PC-3 (cell line): ENCODE measurements around the gene PGAM1. TPM values are rescaled to one million over a fixed set of nuclear protein-coding genes. Genes with fewer than 3 reads are reported as not detected.

Experiments used
- ATAC-seq: fragments of 200-7000 bp; cut with Tn5 transposase; 2 replicates; pipeline ENCODE4 v1.9.1; 2020; ENCODE audit warnings: mild to moderate bottlenecking, moderate library complexity
- BruUV-seq: library from RNA; stranded (reverse); fragments of 400-500 nt; replicated peaks from 2 replicates; lab custom pipeline; 2021; lab: Mats Ljungman, UMichigan
- CTCF ChIA-PET: fragments of 300-600 bp; sonication (Branson Sonifier 250); formaldehyde crosslinking; loops from one replicate; lab custom pipeline; 2022; ENCODE audit warnings: antibody characterized with exemption; lab: Charles Lee
- POLR2A ChIA-PET: fragments of 300-600 bp; sonication (Branson Sonifier 250); formaldehyde crosslinking; loops from one replicate; lab custom pipeline; 2022; ENCODE audit warnings: antibody characterized with exemption; ENCODE audit not compliant: unreplicated experiment; lab: Charles Lee
- DNase-seq: peaks from one replicate; pipeline ENCODE4 v3.0.0-alpha.2; 2015
- H2AFZ ChIP-seq: fragments of 300-600 bp; sonication (generic); 2 replicates; pipeline ENCODE4 v1.6.0; 2016; ENCODE audit warnings: antibody characterized with exemption, low read length
- H3F3A ChIP-seq: fragments of 300-600 bp; sonication (generic); one replicate; pipeline ENCODE4 v1.6.0; 2017; ENCODE audit warnings: antibody characterized with exemption, low read length, control low read depth, mild to moderate bottlenecking; ENCODE audit not compliant: unreplicated experiment
- H3K27ac ChIP-seq: fragments of 300-600 bp; sonication (generic); 2 replicates; pipeline ENCODE4 v1.5.1; 2016; ENCODE audit warnings: mild to moderate bottlenecking, low read length
- H3K27me3 ChIP-seq: fragments of 300-600 bp; sonication (generic); 2 replicates; pipeline ENCODE4 v1.6.1; 2016; ENCODE audit warnings: low read length, mixed read lengths
- H3K36me3 ChIP-seq: fragments of 300-600 bp; sonication (generic); 2 replicates; pipeline ENCODE4 v1.6.1; 2016; ENCODE audit warnings: low read depth, mixed run types, low read length, mixed read lengths
- H3K4me1 ChIP-seq: fragments of 300-600 bp; sonication (generic); 2 replicates; pipeline ENCODE4 v1.5.1; 2016; ENCODE audit warnings: low read length; ENCODE audit not compliant: insufficient read depth
- H3K4me2 ChIP-seq: fragments of 300-600 bp; sonication (generic); 2 replicates; pipeline ENCODE4 v1.6.0; 2016; ENCODE audit warnings: low read length
- H3K4me3 ChIP-seq: fragments of 300-600 bp; sonication (generic); 2 replicates; pipeline ENCODE4 v1.5.1; 2016; ENCODE audit warnings: mild to moderate bottlenecking, low read length, mixed read lengths
- H3K79me2 ChIP-seq: fragments of 300-600 bp; sonication (generic); 2 replicates; pipeline ENCODE4 v1.6.1; 2017; ENCODE audit warnings: low read length, mixed read lengths
- H3K9ac ChIP-seq: fragments of 300-600 bp; sonication (generic); 2 replicates; pipeline ENCODE4 v1.6.0; 2016; ENCODE audit warnings: mild to moderate bottlenecking, low read length
- H3K9me2 ChIP-seq: fragments of 300-600 bp; sonication (generic); replicated peaks from 2 replicates; pipeline ENCODE4 v1.6.1; 2016; ENCODE audit warnings: mixed run types, low read length, mixed read lengths
- H3K9me3 ChIP-seq: fragments of 300-600 bp; sonication (generic); 2 replicates; pipeline ENCODE4 v1.6.1; 2016; ENCODE audit warnings: low read length, mixed read lengths
- H4K20me1 ChIP-seq: fragments of 300-600 bp; sonication (generic); 2 replicates; pipeline ENCODE4 v1.6.1; 2016; ENCODE audit warnings: low read length, mixed read lengths
- EZH2 ChIP-seq: fragments of 300-600 bp; sonication (generic); IDR thresholded peaks from one replicate; pipeline ENCODE4 v1.6.1; 2017; ENCODE audit warnings: antibody characterized with exemption, mild to moderate bottlenecking, low read length; ENCODE audit not compliant: unreplicated experiment
- EZH2phosphoT487 ChIP-seq: fragments of 300-600 bp; sonication (generic); IDR thresholded peaks from 2 replicates; pipeline ENCODE4 v1.6.1; 2018; ENCODE audit warnings: mild to moderate bottlenecking, antibody characterized with exemption, low read length, borderline replicate concordance
- intact Hi-C: fragments of 100-400 bp; cut with micrococcal nuclease; formaldehyde crosslinking; loops from 2 replicates; pipeline ENCODE4 v1.9.0; 2023
- total RNA-seq: library from RNA; depleted of rRNA; stranded (reverse); fragments of >200 nt; gene quantifications from 2 replicates; pipeline ENCODE4 v1.2.3, GENCODE V29; 2014
- TF ChIP-seq, protein P1 (sequence below): fragments of 300-600 bp; sonication (generic); conservative IDR thresholded peaks from 2 replicates; pipeline ENCODE4 v1.5.1; 2017; ENCODE audit warnings: antibody characterized with exemption, low read depth, mild to moderate bottlenecking, low read length

Gene PGAM1
- total RNA-seq, 1 experiment from 2014 or later = 661 TPM

- H3K4me3 ChIP-seq = no peak overlapping the region
- BruUV-seq = no TSS peak
- H3F3A ChIP-seq = peaks cover 6% of the 10 kb centered on the region
- intact Hi-C loops = loop anchor here (5.0 kb wide), 2 partner anchors 37 to 77 kb away; partner anchors contain the start of genes MMS19 and UBTD1
- no peak overlapping the region for H2AFZ ChIP-seq
- ChIA-PET POLR2A (no interaction called here), CTCF (interaction anchor here (0.5 kb wide), 1 partner anchor 71 kb away, joined by 3 read pairs; no protein-coding TSS in a partner anchor)
- no peaks in the 10 kb centered on the region for H4K20me1 ChIP-seq
- no peaks in the 10 kb centered on the region for H3K27me3 ChIP-seq
- no peak overlapping the region for H3K9ac ChIP-seq
- ATAC-seq = no peak
- no peak for DNase-seq
- no peak overlapping the region for H3K4me2 ChIP-seq
- no peaks in the 10 kb centered on the region for H3K4me1 ChIP-seq
- no peak for TF ChIP-seq EZH2phosphoT487
- H3K36me3 ChIP-seq = peaks cover 65% of the 10 kb centered on the region
- no peaks in the 10 kb centered on the region for H3K9me2 ChIP-seq
- H3K79me2 ChIP-seq = no peaks in the 10 kb centered on the region; the same call in 1 of the 2 replicates
- H3K27ac ChIP-seq = no peak overlapping the region
- H3K9me3 ChIP-seq = no peaks in the 10 kb centered on the region
Measured at GRCh38 chr10:97459933-97460332, 33.9 kb downstream of the PGAM1 start.

DNA sequence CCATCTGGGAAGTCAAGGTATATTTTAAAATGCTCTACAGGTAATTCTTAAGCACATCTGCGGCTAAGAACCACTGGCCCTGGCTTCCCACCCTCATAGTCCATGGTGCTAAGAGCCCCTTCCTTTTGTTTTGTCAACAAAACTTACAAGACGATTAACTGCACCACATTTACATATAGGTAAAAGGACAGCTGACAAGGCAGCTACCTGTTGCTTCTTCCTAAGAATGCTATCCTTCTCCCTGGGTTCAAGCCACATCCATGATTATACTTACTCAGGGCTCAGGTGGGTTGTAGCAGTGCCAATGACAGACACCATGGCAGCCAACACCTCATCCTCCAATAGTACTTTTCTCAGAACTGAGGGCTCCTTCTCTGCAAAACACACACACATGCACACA, 36.3 kb downstream of the PGAM1 start:
- no peaks in the 10 kb centered on the region for H3K9me2 ChIP-seq
- H3K79me2 ChIP-seq = no peaks in the 10 kb centered on the region
- TF ChIP-seq EZH2phosphoT487 (no peak), EZH2 (no peak)
- TF ChIP-seq, protein P1, sequence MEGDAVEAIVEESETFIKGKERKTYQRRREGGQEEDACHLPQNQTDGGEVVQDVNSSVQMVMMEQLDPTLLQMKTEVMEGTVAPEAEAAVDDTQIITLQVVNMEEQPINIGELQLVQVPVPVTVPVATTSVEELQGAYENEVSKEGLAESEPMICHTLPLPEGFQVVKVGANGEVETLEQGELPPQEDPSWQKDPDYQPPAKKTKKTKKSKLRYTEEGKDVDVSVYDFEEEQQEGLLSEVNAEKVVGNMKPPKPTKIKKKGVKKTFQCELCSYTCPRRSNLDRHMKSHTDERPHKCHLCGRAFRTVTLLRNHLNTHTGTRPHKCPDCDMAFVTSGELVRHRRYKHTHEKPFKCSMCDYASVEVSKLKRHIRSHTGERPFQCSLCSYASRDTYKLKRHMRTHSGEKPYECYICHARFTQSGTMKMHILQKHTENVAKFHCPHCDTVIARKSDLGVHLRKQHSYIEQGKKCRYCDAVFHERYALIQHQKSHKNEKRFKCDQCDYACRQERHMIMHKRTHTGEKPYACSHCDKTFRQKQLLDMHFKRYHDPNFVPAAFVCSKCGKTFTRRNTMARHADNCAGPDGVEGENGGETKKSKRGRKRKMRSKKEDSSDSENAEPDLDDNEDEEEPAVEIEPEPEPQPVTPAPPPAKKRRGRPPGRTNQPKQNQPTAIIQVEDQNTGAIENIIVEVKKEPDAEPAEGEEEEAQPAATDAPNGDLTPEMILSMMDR = no peak
- H3K4me2 ChIP-seq = no peak overlapping the region
- no peak overlapping the region for H3K27ac ChIP-seq
- H3F3A ChIP-seq = peaks cover 6% of the 10 kb centered on the region
- peaks cover 68% of the 10 kb centered on the region for H3K36me3 ChIP-seq
- H3K9ac ChIP-seq = no peak overlapping the region
- H3K27me3 ChIP-seq = no peaks in the 10 kb centered on the region
- CTCF ChIA-PET = no interaction called here
- no peak overlapping the region for H2AFZ ChIP-seq
- H4K20me1 ChIP-seq = no peaks in the 10 kb centered on the region
- H3K4me1 ChIP-seq = peaks cover 8% of the 10 kb centered on the region
- H3K9me3 ChIP-seq = no peaks in the 10 kb centered on the region
- no peak for ATAC-seq
- intact Hi-C loops = loop anchor here (5.0 kb wide), 2 partner anchors 35 to 75 kb away; partner anchors contain the start of genes MMS19 and UBTD1
- no TSS peak for BruUV-seq
- POLR2A ChIA-PET = interaction anchor here (0.5 kb wide), 1 partner anchor 57 kb away, joined by 3 read pairs; no protein-coding TSS in a partner anchor
- no peak overlapping the region for H3K4me3 ChIP-seq
- no peak for DNase-seq

- Histone ChIP-seq H3K9ac (no peak overlapping the region), H4K20me1 (no peaks in the 10 kb centered on the region), H3K27me3 (no peaks in the 10 kb centered on the region), H3F3A (peaks cover 6% of the 10 kb centered on the region), H2AFZ (no peak overlapping the region), H3K27ac (no peak overlapping the region), H3K4me3 (no peak overlapping the region), H3K36me3 (peaks cover 70% of the 10 kb centered on the region), H3K4me1 (peaks cover 11% of the 10 kb centered on the region), H3K79me2 (no peaks in the 10 kb centered on the region), H3K4me2 (no peak overlapping the region), H3K9me3 (no peaks in the 10 kb centered on the region), H3K9me2 (no peaks in the 10 kb centered on the region)
- peak; percentile 59 for ATAC-seq
- TF ChIP-seq, protein P1 = peak; percentile 84
- TF ChIP-seq EZH2 (no peak), EZH2phosphoT487 (no peak)
- ChIA-PET POLR2A (no interaction called here), CTCF (no interaction called here)
- intact Hi-C loops = loop anchor here (1.0 to 5.0 kb wide), 4 partner anchors 34 to 149 kb away; partner anchors contain the start of genes MMS19 and UBTD1
- peak; percentile 72 for DNase-seq
- BruUV-seq = no TSS peak
Measured at GRCh38 chr10:97463363-97464132, 37.6 kb downstream of the PGAM1 start.
